ENCODE data around the gene SLC7A9.

SLC7A9 gene

DNA sequence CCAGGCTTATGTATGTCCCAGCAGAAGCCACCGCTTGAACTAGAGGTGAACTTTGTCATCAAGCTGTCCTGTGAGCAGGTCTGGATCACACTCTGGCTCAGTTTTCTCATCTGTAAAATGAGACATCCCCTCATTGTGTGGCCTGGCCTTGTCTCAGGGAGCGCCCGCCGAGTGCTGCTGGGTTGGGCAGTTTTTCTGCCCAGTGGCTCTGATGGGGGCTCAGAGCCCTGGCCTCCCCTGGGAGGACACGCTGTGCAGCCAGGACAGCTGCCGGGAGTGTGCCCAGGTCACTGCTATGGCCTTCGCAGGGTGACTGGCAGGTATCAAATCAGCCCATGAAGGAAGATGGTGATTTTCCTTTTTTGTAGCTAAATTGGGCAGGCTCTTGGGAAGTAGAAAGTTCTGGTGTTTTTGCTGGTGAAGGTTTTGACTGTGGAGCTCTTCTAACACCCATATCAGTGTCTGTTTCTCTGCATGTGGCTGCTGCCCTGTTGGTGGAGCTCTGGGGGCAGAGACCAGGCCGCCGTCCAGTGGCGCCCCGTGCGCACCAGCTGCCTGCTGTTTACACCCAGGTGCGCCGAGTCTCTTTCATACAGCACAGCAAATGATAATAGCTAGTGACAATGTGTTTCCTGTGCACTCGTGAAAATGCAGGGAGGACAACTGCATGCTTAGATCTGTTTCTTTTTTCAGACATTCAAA lies 40.8 kb downstream of the SLC7A9 start:
- TF ChIP-seq TCF12 (IDR thresholded peaks at IDR 0.05; ENCODE audit: low read depth) (no peak), ZBTB7A (IDR thresholded peaks at IDR 0.05; ENCODE audit: low read depth) (no peak)

DNA sequence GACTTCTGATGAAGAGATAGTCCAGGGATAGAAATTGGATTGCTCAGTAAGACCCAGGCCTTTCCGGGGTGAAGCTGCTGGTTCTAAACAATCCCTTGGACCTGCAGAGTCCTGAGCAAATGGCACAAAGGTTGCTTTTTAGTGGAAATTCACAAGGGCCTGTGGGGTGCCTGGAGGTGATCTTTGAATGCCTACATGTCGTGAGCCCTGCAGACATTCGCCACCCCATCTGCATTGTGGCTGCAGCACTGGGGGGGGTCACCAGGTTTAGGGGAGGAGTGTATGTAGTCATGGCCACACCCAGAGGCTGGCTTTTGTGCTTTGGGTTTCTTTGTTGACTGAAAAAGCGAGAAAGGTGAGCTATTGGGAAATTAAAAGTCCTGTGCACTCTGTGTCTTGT lies 41.4 kb downstream of the SLC7A9 start:
- TF ChIP-seq EGR1 (IDR thresholded peaks at IDR 0.05) (no peak), ZBTB7A (IDR thresholded peaks at IDR 0.05; ENCODE audit: low read depth) (no peak), EP300 (IDR thresholded peaks at IDR 0.05; ENCODE audit: borderline replicate concordance) (no peak), RAD21 (IDR thresholded peaks at IDR 0.05; ENCODE audit: low read depth) (no peak), TAF1 (IDR thresholded peaks at IDR 0.05; ENCODE audit: low read depth) (no peak), CREB1 (IDR thresholded peaks at IDR 0.05; ENCODE audit: low read depth) (no peak), YY1 (IDR thresholded peaks at IDR 0.05; ENCODE audit: low read depth) (no peak), FOXM1 (IDR thresholded peaks at IDR 0.05; ENCODE audit: borderline replicate concordance, low read depth) (no peak), TEAD4 (IDR thresholded peaks at IDR 0.05) (no peak), NFIC (IDR thresholded peaks at IDR 0.05) (no peak), CEBPB (IDR thresholded peaks at IDR 0.05) (no peak), TCF12 (IDR thresholded peaks at IDR 0.05; ENCODE audit: low read depth) (no peak)
- TF ChIP-seq, protein P1, sequence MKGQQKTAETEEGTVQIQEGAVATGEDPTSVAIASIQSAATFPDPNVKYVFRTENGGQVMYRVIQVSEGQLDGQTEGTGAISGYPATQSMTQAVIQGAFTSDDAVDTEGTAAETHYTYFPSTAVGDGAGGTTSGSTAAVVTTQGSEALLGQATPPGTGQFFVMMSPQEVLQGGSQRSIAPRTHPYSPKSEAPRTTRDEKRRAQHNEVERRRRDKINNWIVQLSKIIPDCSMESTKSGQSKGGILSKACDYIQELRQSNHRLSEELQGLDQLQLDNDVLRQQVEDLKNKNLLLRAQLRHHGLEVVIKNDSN (IDR thresholded peaks at IDR 0.05) = no peak
- TF ChIP-seq, protein P2, sequence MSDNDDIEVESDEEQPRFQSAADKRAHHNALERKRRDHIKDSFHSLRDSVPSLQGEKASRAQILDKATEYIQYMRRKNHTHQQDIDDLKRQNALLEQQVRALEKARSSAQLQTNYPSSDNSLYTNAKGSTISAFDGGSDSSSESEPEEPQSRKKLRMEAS (IDR thresholded peaks at IDR 0.05) = no peak
- TF ChIP-seq, protein P3, sequence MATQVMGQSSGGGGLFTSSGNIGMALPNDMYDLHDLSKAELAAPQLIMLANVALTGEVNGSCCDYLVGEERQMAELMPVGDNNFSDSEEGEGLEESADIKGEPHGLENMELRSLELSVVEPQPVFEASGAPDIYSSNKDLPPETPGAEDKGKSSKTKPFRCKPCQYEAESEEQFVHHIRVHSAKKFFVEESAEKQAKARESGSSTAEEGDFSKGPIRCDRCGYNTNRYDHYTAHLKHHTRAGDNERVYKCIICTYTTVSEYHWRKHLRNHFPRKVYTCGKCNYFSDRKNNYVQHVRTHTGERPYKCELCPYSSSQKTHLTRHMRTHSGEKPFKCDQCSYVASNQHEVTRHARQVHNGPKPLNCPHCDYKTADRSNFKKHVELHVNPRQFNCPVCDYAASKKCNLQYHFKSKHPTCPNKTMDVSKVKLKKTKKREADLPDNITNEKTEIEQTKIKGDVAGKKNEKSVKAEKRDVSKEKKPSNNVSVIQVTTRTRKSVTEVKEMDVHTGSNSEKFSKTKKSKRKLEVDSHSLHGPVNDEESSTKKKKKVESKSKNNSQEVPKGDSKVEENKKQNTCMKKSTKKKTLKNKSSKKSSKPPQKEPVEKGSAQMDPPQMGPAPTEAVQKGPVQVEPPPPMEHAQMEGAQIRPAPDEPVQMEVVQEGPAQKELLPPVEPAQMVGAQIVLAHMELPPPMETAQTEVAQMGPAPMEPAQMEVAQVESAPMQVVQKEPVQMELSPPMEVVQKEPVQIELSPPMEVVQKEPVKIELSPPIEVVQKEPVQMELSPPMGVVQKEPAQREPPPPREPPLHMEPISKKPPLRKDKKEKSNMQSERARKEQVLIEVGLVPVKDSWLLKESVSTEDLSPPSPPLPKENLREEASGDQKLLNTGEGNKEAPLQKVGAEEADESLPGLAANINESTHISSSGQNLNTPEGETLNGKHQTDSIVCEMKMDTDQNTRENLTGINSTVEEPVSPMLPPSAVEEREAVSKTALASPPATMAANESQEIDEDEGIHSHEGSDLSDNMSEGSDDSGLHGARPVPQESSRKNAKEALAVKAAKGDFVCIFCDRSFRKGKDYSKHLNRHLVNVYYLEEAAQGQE (IDR thresholded peaks at IDR 0.05; ENCODE audit: low read depth) = no peak

DNA sequence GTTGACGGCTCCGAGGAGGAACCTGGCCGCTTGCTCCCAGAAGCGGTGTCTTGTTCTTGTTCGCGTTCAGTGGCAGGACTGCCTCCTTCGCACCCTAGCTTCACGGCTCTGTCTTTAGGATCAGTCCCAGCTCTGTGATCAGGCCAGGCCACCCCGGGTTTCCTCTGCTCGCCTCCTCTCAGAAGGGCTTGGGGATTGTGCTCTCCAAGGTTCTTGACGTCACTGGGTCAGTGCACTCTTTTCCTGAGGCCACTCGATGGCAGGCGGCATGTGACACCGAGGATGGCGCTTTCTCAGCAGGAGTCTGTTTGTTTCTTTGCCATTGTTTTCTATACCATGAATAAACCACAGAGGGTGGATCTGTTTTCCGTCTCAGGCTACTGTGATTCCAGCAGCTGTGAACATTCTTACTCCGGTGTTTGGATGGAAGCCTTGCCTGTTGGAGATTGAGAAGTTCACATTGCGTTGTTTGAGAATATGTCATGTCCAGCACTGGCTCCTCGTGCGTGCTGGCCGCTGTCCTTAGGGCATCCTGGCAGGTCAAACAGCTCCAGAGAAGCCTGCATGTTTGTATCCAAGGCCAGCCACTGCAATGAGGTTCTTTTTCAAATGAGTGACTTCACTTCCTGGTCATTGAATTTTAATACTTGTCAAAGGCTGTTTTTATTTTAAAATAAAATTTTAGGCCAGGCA lies 44.5 kb downstream of the SLC7A9 start:
- TF ChIP-seq RAD21 (IDR thresholded peaks at IDR 0.05; ENCODE audit: low read depth) (no peak), NFIC (IDR thresholded peaks at IDR 0.05) (no peak), TCF12 (IDR thresholded peaks at IDR 0.05; ENCODE audit: low read depth) (no peak), YY1 (IDR thresholded peaks at IDR 0.05; ENCODE audit: low read depth) (no peak), CREB1 (IDR thresholded peaks at IDR 0.05; ENCODE audit: low read depth) (no peak), CEBPB (IDR thresholded peaks at IDR 0.05) (no peak), TAF1 (IDR thresholded peaks at IDR 0.05; ENCODE audit: low read depth) (no peak), FOXM1 (IDR thresholded peaks at IDR 0.05; ENCODE audit: borderline replicate concordance, low read depth) (no peak)
- TF ChIP-seq, protein P1 (IDR thresholded peaks at IDR 0.05) = no peak

DNA sequence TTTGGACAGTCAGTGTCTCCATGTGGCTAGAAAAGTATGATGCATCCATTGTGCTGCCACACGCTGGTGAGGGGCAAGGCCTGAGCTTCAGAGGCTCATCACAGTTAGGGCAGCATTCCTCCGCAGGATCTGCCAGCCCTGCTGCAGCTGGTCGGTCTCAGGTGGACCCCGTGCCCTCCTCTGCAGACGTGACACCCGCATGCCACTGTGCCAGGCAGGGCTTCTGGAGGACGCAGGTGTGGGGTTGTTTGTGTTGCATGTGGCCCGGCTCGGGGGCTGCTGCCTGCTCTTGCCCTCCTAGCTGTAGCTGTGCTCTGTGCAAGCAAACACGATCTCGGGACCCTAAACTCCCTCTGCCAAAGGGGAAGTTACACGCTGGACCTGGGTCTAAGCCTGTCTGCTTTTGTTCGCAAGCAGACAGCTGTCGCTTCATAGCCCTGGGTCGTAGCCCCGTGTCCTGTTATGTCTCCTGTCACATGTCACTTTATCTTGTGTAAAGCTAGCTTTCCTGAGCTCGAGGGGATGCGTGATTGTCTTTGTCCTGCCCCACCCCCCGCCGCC lies 45.3 kb downstream of the SLC7A9 start:
- no peak for TF ChIP-seq CREB1 (IDR thresholded peaks at IDR 0.05; ENCODE audit: low read depth)
- TF ChIP-seq RAD21 (IDR thresholded peaks at IDR 0.05; ENCODE audit: low read depth) = no peak
- no peak for TF ChIP-seq TAF1 (IDR thresholded peaks at IDR 0.05; ENCODE audit: low read depth)
- TF ChIP-seq EGR1 (IDR thresholded peaks at IDR 0.05) = no peak
- TF ChIP-seq YY1 (IDR thresholded peaks at IDR 0.05; ENCODE audit: low read depth) = no peak
- no peak for TF ChIP-seq FOXM1 (IDR thresholded peaks at IDR 0.05; ENCODE audit: borderline replicate concordance, low read depth)
- TF ChIP-seq TCF12 (IDR thresholded peaks at IDR 0.05; ENCODE audit: low read depth) = no peak
- TF ChIP-seq EP300 (IDR thresholded peaks at IDR 0.05; ENCODE audit: borderline replicate concordance) = no peak
- TF ChIP-seq ZBTB7A (IDR thresholded peaks at IDR 0.05; ENCODE audit: low read depth) = no peak
- TF ChIP-seq CEBPB (IDR thresholded peaks at IDR 0.05) = no peak
- TF ChIP-seq, protein P2 (IDR thresholded peaks at IDR 0.05) = no peak
- TF ChIP-seq, protein P1 (IDR thresholded peaks at IDR 0.05) = no peak
- no peak for TF ChIP-seq NFIC (IDR thresholded peaks at IDR 0.05)
- TF ChIP-seq, protein P3 (IDR thresholded peaks at IDR 0.05; ENCODE audit: low read depth) = no peak
- no peak for TF ChIP-seq TEAD4 (IDR thresholded peaks at IDR 0.05)

DNA sequence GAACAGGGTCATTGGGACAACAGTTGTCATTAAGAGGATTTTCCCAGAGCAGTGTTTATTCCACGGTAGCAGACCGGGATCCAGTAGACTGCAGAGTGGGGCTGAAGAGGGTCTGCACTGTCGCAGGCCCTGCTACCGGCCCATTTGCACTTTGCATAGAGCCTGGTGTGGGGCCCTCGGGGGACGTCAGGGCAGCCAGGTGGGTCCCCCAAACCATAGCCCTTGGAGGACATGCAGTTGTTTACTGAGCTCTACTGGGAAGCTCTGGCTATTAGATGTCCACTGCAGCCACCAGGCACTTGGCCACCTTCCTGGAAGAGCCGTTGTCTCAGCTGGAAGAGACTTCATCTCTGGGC lies 45.8 kb downstream of the SLC7A9 start:
- TF ChIP-seq, protein P1 (IDR thresholded peaks at IDR 0.05) = no peak
- TF ChIP-seq EGR1 (IDR thresholded peaks at IDR 0.05) = no peak

Data from Ishikawa (cell line).